Ishikawa (cell line): ENCODE results near the gene PALLD.

ENCODE experiments used
- CEBPB ChIP-seq: IDR thresholded peaks from 2 replicates; pipeline ENCODE4 v1.6.1; 2012
- CREB1 ChIP-seq: IDR thresholded peaks from 2 replicates; pipeline ENCODE4 v1.6.1; 2012; ENCODE audit warnings: low read depth
- EGR1 ChIP-seq: IDR thresholded peaks from 2 replicates; pipeline ENCODE4 v1.6.1; 2012
- EP300 ChIP-seq: IDR thresholded peaks from 2 replicates; pipeline ENCODE4 v1.6.1; 2012; ENCODE audit warnings: borderline replicate concordance
- FOXM1 ChIP-seq: IDR thresholded peaks from 2 replicates; pipeline ENCODE4 v1.6.1; 2012; ENCODE audit warnings: low read depth, borderline replicate concordance
- MAX ChIP-seq: IDR thresholded peaks from 2 replicates; pipeline ENCODE4 v1.6.1; 2012
- NFIC ChIP-seq: IDR thresholded peaks from 2 replicates; pipeline ENCODE4 v1.6.1; 2012
- RAD21 ChIP-seq: IDR thresholded peaks from 2 replicates; pipeline ENCODE4 v1.6.1; 2012; ENCODE audit warnings: low read depth
- REST ChIP-seq: IDR thresholded peaks from 2 replicates; pipeline ENCODE4 v1.6.1; 2012; ENCODE audit warnings: low read depth, mild to moderate bottlenecking
- TAF1 ChIP-seq: IDR thresholded peaks from 2 replicates; pipeline ENCODE4 v1.6.1; 2012; ENCODE audit warnings: low read depth, mild to moderate bottlenecking
- TCF12 ChIP-seq: IDR thresholded peaks from 2 replicates; pipeline ENCODE4 v1.6.1; 2012; ENCODE audit warnings: low read depth
- TEAD4 ChIP-seq: IDR thresholded peaks from 2 replicates; pipeline ENCODE4 v1.6.1; 2012
- USF1 ChIP-seq: IDR thresholded peaks from 2 replicates; pipeline ENCODE4 v1.6.1; 2012
- YY1 ChIP-seq: IDR thresholded peaks from 2 replicates; pipeline ENCODE4 v1.6.1; 2012; ENCODE audit warnings: low read depth
- ZBTB7A ChIP-seq: IDR thresholded peaks from 2 replicates; pipeline ENCODE4 v1.6.1; 2012; ENCODE audit warnings: low read depth

The PALLD gene

GRCh38 chr4:168664242-168664891, 167.5 kb downstream of the PALLD start:
- TF ChIP-seq CEBPB: no peak
- TF ChIP-seq FOXM1: no peak
- TF ChIP-seq NFIC: no peak
- no peak for TF ChIP-seq TEAD4
- TF ChIP-seq EGR1: no peak
- TF ChIP-seq TAF1: no peak
- TF ChIP-seq CREB1: no peak
- TF ChIP-seq YY1: no peak

GRCh38 chr4:168666531-168666930, 169.7 kb downstream of the PALLD start:
- TF ChIP-seq MAX (no peak), EGR1 (no peak), CREB1 (no peak), EP300 (peak; percentile 12; the same call in 1 of the 2 replicates), NFIC (no peak)

GRCh38 chr4:168667376-168667775, 170.5 kb downstream of the PALLD start:
- TF ChIP-seq FOXM1 (no peak), EP300 (no peak), CREB1 (no peak), TEAD4 (no peak), EGR1 (no peak), REST (no peak), TCF12 (no peak), NFIC (no peak), MAX (no peak), USF1 (no peak), CEBPB (no peak), RAD21 (no peak), ZBTB7A (no peak), TAF1 (no peak), YY1 (no peak)

GRCh38 chr4:168667921-168668320, 171.1 kb downstream of the PALLD start:
- no peak for TF ChIP-seq CREB1
- no peak for TF ChIP-seq TAF1
- no peak for TF ChIP-seq USF1
- no peak for TF ChIP-seq TEAD4
- TF ChIP-seq EGR1: no peak
- no peak for TF ChIP-seq RAD21

- no peak for TF ChIP-seq CREB1
- no peak for TF ChIP-seq TCF12
- TF ChIP-seq TEAD4: no peak
- no peak for TF ChIP-seq TAF1
- TF ChIP-seq FOXM1: no peak
These were observed 176.6 kb downstream of the PALLD start for GRCh38 chr4:168673476-168673875.

GRCh38 chr4:168674077-168674747, 177.4 kb downstream of the PALLD start:
- TF ChIP-seq TCF12 (no peak), MAX (no peak), USF1 (no peak), FOXM1 (no peak), EGR1 (no peak), TAF1 (no peak), CEBPB (no peak), CREB1 (no peak), REST (no peak), ZBTB7A (no peak)
